Stomach (tissue), 9 donors: ENCODE measurements around the gene NSUN2. TPM values are rescaled to one million over a fixed set of nuclear protein-coding genes. Genes with fewer than 3 reads are reported as not detected.

ENCODE experiments used
- DNase-seq, 2 donors: peaks; one replicate each; pipeline versions ENCODE4 v3.0.0 to v3.0.0-alpha.2; 2013 to 2019
- H3K27ac ChIP-seq, 5 donors: fragments of 200-600 bp in 4 of 5; sonication (generic) in 4 of 5; one replicate each; pipeline ENCODE4 v1.5.1; 2013 to 2019; ENCODE audit warnings: mild to moderate bottlenecking in 1 of 5, moderate library complexity in 1 of 5
- H3K27me3 ChIP-seq, 3 donors: fragments of 200-600 bp; sonication (generic); one replicate each; pipeline ENCODE4 v1.5.1; 2017 to 2019; ENCODE audit warnings: mixed run types in 1 of 3
- H3K36me3 ChIP-seq, 4 donors: fragments of 200-600 bp; sonication (generic); 1 replicate in 3 of 4; 2 replicates in 1 of 4; pipeline ENCODE4 v1.5.1; 2016 to 2019
- H3K4me1 ChIP-seq, 4 donors: fragments of 200-600 bp; sonication (generic); one replicate each; pipeline ENCODE4 v1.5.1; 2016 to 2019
- H3K4me3 ChIP-seq, 4 donors: fragments of 200-600 bp; sonication (generic) in 3 of 4; one replicate each; pipeline ENCODE4 v1.5.1; 2016 to 2019; ENCODE audit warnings: mild to moderate bottlenecking in 1 of 4
- H3K9me3 ChIP-seq, 4 donors: fragments of 200-600 bp; sonication (generic); one replicate each; pipeline ENCODE4 v1.5.1; 2016 to 2019
- CTCF ChIP-seq, 7 experiments: fragments of 450-650 bp in 4 of 7; fragments of 200-600 bp in 3 of 7; sonication (generic) in 3 of 7; IDR thresholded peaks; one replicate each; pipeline ENCODE4 v1.5.1; 2016 to 2019; ENCODE audit warnings: antibody characterized with exemption in 7 of 7, control low read depth in 2 of 7, mild to moderate bottlenecking in 1 of 7
- EP300 ChIP-seq: sonication (generic); formaldehyde crosslinking; IDR thresholded peaks from one replicate; pipeline ENCODE4 v1.6.1; 2017; ENCODE audit warnings: antibody characterized with exemption
- POLR2A ChIP-seq, 4 donors: fragments of 450-650 bp; IDR thresholded peaks; one replicate each; pipeline ENCODE4 v1.6.1; 2016; ENCODE audit warnings: antibody characterized with exemption in 4 of 4, control low read depth in 2 of 4, mild to moderate bottlenecking in 1 of 4, moderate library complexity in 1 of 4
- POLR2AphosphoS5 ChIP-seq, 3 donors: sonication (generic); formaldehyde crosslinking; IDR thresholded peaks; one replicate each; pipeline ENCODE4 v1.6.1; 2016; ENCODE audit warnings: antibody characterized with exemption in 3 of 3
- WGBS, 5 donors: extraction: QIAGEN DNeasy Blood & Tissue Kit in 3 of 5; methylation state at CpG; one replicate each; pipeline versions ENCODE4 v1.1.5 to v1.1.7; 2013 to 2018; 5-methylcytosine and 5-hydroxymethylcytosine counted together
- intact Hi-C: fragments of 100-400 bp; cut with DNase I; formaldehyde crosslinking; loops from one replicate; pipeline ENCODE4 v1.15.1; 2023; ENCODE audit warnings: low total_unique reads
- polyA plus RNA-seq, 3 donors: library from polyadenylated mRNA; stranded (reverse); fragments of 200-250 nt; gene quantifications; one replicate each; pipeline ENCODE4 v1.2.3, GENCODE V29; 2013
- total RNA-seq, 5 donors: library from RNA; depleted of rRNA; stranded (reverse); fragments of >200 nt; gene quantifications; one replicate each; pipeline versions ENCODE4 v1.1.0 to v1.2.3, GENCODE V29; 2014 to 2016
- donor health status: healthy with polysubstance abuse.
- donor health status: Bipolar disorder and iron deficiency.
- donor health status: healthy.

The NSUN2 gene
- total and polyA plus RNA-seq, 8 donors: 23.1 to 249 (median 40.3) TPM

- Histone ChIP-seq H3K4me1 (peaks cover 8 to 17% (median 14%) of the 10 kb centered on the region in 4 donors), H3K4me3 (peak overlapping the region; percentile 47 to 55 (median 51)), H3K27ac (peak overlapping the region in 1 of 5 donors; percentile 60), H3K27me3 (peaks cover 0 to 50% (median 20%) of the 10 kb centered on the region in 3 donors), H3K9me3 (no peaks in the 10 kb centered on the region), H3K36me3 (no peaks in the 10 kb centered on the region)
- intact Hi-C loops: no loop called here
- DNase-seq: peak; percentile 53 to 84
- no peak for TF ChIP-seq POLR2A (IDR thresholded peaks at IDR 0.05)
- TF ChIP-seq EP300: no peak
- no peak for TF ChIP-seq POLR2AphosphoS5 (IDR thresholded peaks at IDR 0.05)
- TF ChIP-seq CTCF (IDR thresholded peaks at IDR 0.05): peak in 3 of 7 experiments; percentile 16 to 53 (median 35)
- 4 to 25% (median 8%) methylated on average over 11 to 85 of the region's 85 CpGs for WGBS, 5 donors
These were observed 49.6 kb downstream of the NSUN2 start for GRCh38 chr5:6583049-6583880.

DNA sequence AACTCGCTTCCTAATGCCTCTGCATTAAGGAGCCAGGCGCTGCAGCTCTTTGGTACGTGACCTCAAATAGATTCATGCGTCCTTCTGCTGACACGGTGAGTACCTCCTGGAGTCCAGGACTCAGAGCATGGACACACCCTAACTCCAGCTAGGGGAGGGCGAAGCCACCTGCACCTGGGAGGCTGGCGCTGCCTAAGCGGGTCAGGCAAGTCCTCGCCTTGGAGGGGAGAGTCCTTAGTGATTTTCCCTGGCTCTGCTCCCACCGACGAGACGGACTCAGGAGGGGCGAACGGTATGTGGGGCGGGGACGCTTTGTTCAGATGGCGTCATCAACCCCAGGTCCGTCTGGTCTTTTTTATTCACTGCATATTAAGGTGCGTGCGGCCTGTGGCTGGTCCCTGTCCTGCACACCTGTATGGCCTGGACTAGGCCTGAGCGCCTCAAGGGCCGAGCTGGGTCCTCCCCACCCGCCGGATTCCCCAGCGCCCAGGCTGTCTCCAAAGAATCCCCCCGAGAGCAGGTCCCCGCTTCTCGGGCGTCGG, 50.3 kb downstream of the NSUN2 start:
- DNase-seq: peak in 1 of 2 donors; percentile 41
- no peak for TF ChIP-seq CTCF (IDR thresholded peaks at IDR 0.05)
- no peak for TF ChIP-seq POLR2A (IDR thresholded peaks at IDR 0.05)
- no peak for TF ChIP-seq EP300
- 17 to 66% (median 33%) methylated on average over 21 to 30 of the region's 30 CpGs for WGBS, 5 donors

DNA sequence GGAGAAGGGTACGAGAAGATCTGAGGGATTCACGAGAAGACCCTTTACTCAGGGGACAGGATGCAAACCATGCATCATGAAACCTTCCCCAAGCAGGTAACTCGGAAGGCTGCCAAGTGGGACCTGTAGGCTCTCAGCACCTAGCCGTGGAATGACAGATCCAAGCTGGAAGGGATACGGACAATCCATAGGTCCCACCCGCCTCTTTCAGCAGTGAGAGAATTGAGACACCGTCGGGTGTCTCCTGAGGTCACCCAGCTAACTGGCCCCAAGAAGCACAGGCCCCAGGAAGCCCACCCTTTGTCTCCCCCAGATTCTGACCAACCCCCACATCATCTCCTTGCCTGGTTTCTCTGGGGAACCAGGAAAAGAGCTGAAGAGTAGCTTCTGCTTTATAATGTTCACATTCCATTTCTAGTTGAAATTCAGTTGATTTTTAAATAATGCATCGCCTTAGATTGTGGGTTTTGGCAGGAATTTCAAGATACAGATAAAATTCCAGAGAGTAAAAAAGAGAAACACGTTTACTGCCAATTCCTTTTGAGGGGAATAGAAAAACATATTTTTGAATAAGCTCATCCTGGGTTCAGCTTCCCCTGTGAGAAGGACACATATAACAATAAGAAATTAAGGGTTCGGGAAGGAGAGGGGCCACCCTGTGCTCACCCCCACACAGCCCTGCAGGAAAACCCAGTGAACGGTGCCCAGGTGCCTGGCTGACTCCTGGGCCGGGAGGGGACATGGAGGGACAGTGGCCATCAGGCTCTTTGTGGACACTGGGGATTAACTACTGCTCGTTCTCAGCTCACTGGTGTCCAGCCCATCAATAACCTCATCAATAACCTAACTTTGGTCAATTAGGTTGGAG, 51.1 kb downstream of the NSUN2 start:
- peaks cover 0 to 50% (median 20%) of the 10 kb centered on the region in 3 donors for H3K27me3 ChIP-seq
- DNase-seq: no peak
- H3K4me3 ChIP-seq: no peak overlapping the region
- no peak for TF ChIP-seq POLR2A (IDR thresholded peaks at IDR 0.05)
- no peak for TF ChIP-seq CTCF (IDR thresholded peaks at IDR 0.05)
- no peak for TF ChIP-seq EP300
- TF ChIP-seq POLR2AphosphoS5 (IDR thresholded peaks at IDR 0.05): no peak
- intact Hi-C loops: no loop called here
- H3K36me3 ChIP-seq: no peaks in the 10 kb centered on the region
- H3K9me3 ChIP-seq: no peaks in the 10 kb centered on the region
- 73 to 85% (median 82%) methylated on average over 14 of the region's 14 CpGs for WGBS, 5 donors
- H3K4me1 ChIP-seq: peaks cover 8 to 17% (median 14%) of the 10 kb centered on the region in 4 donors
- H3K27ac ChIP-seq: no peak overlapping the region

More for the DNA sequence above, 50.3 kb downstream of the NSUN2 start:
- peak overlapping the region; percentile 47 to 55 (median 51) for H3K4me3 ChIP-seq
- H3K4me1 ChIP-seq: peaks cover 8 to 17% (median 14%) of the 10 kb centered on the region in 4 donors
- peak overlapping the region in 1 of 5 donors; percentile 60 for H3K27ac ChIP-seq
- no peaks in the 10 kb centered on the region for H3K9me3 ChIP-seq
- H3K36me3 ChIP-seq: no peaks in the 10 kb centered on the region
- intact Hi-C loops: no loop called here
- peaks cover 0 to 50% (median 20%) of the 10 kb centered on the region in 3 donors for H3K27me3 ChIP-seq

DNA sequence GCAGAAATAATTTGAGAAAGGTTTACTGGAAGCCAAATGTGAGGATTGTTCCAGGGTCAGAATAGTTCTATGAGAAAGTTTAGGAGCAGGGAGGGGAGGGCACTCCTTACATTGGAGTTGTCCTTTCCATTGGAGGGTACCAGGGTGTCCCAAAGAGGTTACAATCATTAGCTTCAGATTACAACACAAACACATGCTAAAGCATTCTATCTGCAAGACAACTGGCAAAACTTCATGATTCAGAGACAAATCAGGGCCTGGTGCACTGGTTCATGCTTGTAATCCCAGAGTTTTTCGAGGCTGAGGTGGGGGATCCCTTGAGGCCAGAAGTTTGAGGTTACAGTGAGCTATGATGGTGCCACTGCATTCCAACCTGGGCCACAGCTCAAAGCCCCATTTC, 51.8 kb downstream of the NSUN2 start:
- 75 to 88% (median 83%) methylated on average over 1 of the region's 1 CpG for WGBS, 5 donors
- intact Hi-C loops: no loop called here
- peaks cover 0 to 50% (median 20%) of the 10 kb centered on the region in 3 donors for H3K27me3 ChIP-seq
- no peak for DNase-seq
- H3K9me3 ChIP-seq: no peaks in the 10 kb centered on the region
- no peaks in the 10 kb centered on the region for H3K36me3 ChIP-seq
- peaks cover 8 to 17% (median 14%) of the 10 kb centered on the region in 4 donors for H3K4me1 ChIP-seq
- TF ChIP-seq CTCF (IDR thresholded peaks at IDR 0.05) (no peak), POLR2AphosphoS5 (IDR thresholded peaks at IDR 0.05) (no peak), POLR2A (IDR thresholded peaks at IDR 0.05) (no peak), EP300 (no peak)
- H3K27ac ChIP-seq: no peak overlapping the region
- H3K4me3 ChIP-seq: no peak overlapping the region
